SU-DHL-6 (cell line): Measurements from ENCODE around the gene CFAP65.

ENCODE experiments used
- H2AFZ ChIP-seq: fragments of 200-600 bp; sonication (generic); 2 replicates; pipeline ENCODE4 v1.6.1; 2014; ENCODE audit warnings: low read depth, mild to moderate bottlenecking, moderate library complexity, mixed read lengths, antibody characterized with exemption, low read length; ENCODE audit not compliant: severe bottlenecking
- H3F3A ChIP-seq: fragments of 200-600 bp; shearing (Covaris generic); 2 replicates; pipeline ENCODE4 v1.6.0; 2016; ENCODE audit warnings: antibody characterized with exemption, mild to moderate bottlenecking; ENCODE audit not compliant: insufficient read depth
- H3K27ac ChIP-seq: fragments of 200-600 bp; sonication (generic); 2 replicates; pipeline ENCODE4 v1.5.1; 2016; ENCODE audit warnings: low read depth, mild to moderate bottlenecking, low read length, moderate library complexity, mixed read lengths
- H3K27me3 ChIP-seq: fragments of 200-600 bp; sonication (generic), shearing (Covaris generic); 2 replicates; pipeline ENCODE4 v1.6.0; 2014; ENCODE audit warnings: mild to moderate bottlenecking, low read length
- H3K36me3 ChIP-seq: fragments of 200-600 bp; sonication (generic); 2 replicates; pipeline ENCODE4 v1.6.1; 2014; ENCODE audit warnings: mild to moderate bottlenecking, low read length, mixed read lengths
- H3K4me2 ChIP-seq: fragments of 300-600, 200-600 bp; shearing (Covaris generic), sonication (generic); 2 replicates; pipeline ENCODE4 v1.6.0; 2014; ENCODE audit warnings: low read length, low read depth, mild to moderate bottlenecking; ENCODE audit not compliant: poor library complexity, severe bottlenecking
- H3K4me3 ChIP-seq: fragments of 200-600 bp; sonication (generic); 2 replicates; pipeline ENCODE4 v1.5.1; 2014; ENCODE audit warnings: antibody characterized with exemption, low read length, mild to moderate bottlenecking, mixed read lengths; ENCODE audit not compliant: insufficient read depth, poor library complexity, severe bottlenecking
- H3K79me2 ChIP-seq: fragments of 200-600 bp; sonication (generic); 2 replicates; pipeline ENCODE4 v1.6.1; 2014; ENCODE audit warnings: mild to moderate bottlenecking, low read length, moderate library complexity; ENCODE audit not compliant: insufficient read depth
- H3K9ac ChIP-seq: fragments of 200-600 bp; sonication (generic); 2 replicates; pipeline ENCODE4 v1.7.0; 2014; ENCODE audit warnings: mild to moderate bottlenecking, low read length
- H3K9me2 ChIP-seq: fragments of 200-600 bp; sonication (generic); replicated peaks from 2 replicates; pipeline ENCODE4 v1.6.1; 2014; ENCODE audit warnings: low read length; ENCODE audit not compliant: insufficient read depth
- H3K9me3 ChIP-seq: fragments of 200-600 bp; sonication (generic); 2 replicates; pipeline ENCODE4 v1.6.1; 2014; ENCODE audit warnings: low read length, mixed read lengths; ENCODE audit not compliant: insufficient read depth
- H4K20me1 ChIP-seq: fragments of 200-600 bp; sonication (generic); 2 replicates; pipeline ENCODE4 v1.6.1; 2014; ENCODE audit warnings: low read depth, mild to moderate bottlenecking, antibody characterized with exemption, low read length, moderate library complexity, mixed read lengths
- EZH2phosphoT487 ChIP-seq: fragments of 200-600 bp; sonication (generic), shearing (Covaris generic); conservative IDR thresholded peaks from 2 replicates; pipeline ENCODE4 v1.6.1; 2018; ENCODE audit warnings: mild to moderate bottlenecking, antibody characterized with exemption, low read length, moderate library complexity, mixed read lengths
- TF ChIP-seq, protein P1 (sequence below): fragments of 200-600 bp; sonication (generic); IDR thresholded peaks from one replicate; pipeline ENCODE4 v1.5.1; 2017; ENCODE audit warnings: antibody characterized with exemption, mild to moderate bottlenecking, low read length, moderate library complexity; ENCODE audit not compliant: insufficient read depth, poor library complexity, severe bottlenecking

CFAP65 gene

DNA sequence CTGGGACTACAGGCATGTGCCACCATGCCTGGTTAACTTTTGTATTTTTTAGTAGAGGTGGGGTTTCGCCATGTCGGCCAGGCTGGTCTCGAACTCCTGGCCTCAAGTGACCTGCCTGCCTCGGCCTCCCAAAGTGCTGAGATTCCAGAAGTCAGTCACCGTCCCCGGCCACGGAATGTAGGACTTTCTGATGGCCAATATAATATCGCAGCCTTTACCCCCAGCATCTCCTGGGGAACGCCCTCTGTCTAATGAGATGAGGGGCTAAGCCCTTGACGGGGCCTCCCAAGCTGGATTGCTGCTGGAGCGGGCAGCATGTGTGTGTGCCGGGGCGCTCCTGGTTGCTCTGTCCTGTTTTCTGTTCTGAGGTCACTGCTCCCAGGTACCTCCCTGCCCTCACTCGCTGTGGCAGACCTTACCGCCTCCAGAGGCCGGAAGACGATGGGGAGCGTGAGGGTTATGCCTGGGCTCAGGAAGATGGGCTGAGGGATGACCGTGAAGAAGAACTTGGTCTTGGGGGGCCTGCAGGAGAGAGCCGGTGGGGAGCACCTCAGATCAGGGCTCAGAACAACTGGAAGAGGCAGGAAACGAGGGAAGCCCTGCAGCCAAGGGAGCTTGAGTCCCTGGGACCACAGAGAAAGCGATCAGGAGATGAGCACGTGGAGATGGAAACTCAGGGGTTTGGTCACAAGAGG lies 9.1 kb downstream of the CFAP65 start:
- Histone ChIP-seq H3K4me3 (no peak overlapping the region), H3K9ac (no peak overlapping the region), H3K9me3 (no peaks in the 10 kb centered on the region), H3K27me3 (no peaks in the 10 kb centered on the region), H3K27ac (no peak overlapping the region), H2AFZ (no peak overlapping the region), H3F3A (no peaks in the 10 kb centered on the region), H3K36me3 (no peaks in the 10 kb centered on the region), H3K79me2 (no peaks in the 10 kb centered on the region), H4K20me1 (no peaks in the 10 kb centered on the region), H3K9me2 (no peaks in the 10 kb centered on the region), H3K4me2 (no peak overlapping the region)
- TF ChIP-seq EZH2phosphoT487 = no peak
- TF ChIP-seq, protein P1, sequence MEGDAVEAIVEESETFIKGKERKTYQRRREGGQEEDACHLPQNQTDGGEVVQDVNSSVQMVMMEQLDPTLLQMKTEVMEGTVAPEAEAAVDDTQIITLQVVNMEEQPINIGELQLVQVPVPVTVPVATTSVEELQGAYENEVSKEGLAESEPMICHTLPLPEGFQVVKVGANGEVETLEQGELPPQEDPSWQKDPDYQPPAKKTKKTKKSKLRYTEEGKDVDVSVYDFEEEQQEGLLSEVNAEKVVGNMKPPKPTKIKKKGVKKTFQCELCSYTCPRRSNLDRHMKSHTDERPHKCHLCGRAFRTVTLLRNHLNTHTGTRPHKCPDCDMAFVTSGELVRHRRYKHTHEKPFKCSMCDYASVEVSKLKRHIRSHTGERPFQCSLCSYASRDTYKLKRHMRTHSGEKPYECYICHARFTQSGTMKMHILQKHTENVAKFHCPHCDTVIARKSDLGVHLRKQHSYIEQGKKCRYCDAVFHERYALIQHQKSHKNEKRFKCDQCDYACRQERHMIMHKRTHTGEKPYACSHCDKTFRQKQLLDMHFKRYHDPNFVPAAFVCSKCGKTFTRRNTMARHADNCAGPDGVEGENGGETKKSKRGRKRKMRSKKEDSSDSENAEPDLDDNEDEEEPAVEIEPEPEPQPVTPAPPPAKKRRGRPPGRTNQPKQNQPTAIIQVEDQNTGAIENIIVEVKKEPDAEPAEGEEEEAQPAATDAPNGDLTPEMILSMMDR = no peak

DNA sequence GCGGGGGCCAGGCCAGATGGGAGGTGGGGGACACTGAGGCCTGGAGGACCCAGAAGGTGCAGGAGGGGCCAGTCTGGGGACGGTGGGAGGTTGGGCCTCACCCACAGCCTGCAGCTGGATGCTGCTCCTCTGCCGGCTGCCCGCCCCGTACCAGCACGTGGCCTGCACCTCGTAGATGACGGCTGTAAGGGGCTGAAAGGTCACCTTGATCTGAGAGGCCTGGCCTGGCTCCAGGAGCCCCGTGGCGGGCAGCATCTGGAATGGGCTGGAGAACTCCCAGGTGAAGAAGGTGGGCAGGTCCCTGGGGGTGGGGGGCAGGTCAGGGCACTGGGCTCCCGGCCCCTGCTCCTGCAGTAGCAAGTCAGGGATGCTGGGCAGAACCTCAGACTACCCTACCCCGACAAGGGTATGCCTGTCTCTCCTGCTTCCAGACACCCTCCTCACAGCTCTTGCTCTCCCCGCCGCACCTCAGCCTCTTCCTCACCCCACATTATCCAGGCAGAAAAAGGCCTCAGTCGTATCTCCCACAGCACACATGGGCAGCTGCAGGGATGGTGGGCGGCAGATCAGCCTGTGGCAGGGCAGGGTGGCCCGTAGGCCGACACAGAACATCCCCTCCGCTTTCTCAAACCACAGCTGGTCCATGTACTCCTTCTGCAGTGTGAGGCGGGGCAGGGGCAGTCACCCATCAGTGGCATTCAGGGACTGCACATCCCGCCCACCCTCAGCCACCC lies 10.1 kb downstream of the CFAP65 start:
- H4K20me1 ChIP-seq = no peaks in the 10 kb centered on the region
- no peaks in the 10 kb centered on the region for H3F3A ChIP-seq
- H2AFZ ChIP-seq = no peak overlapping the region
- no peaks in the 10 kb centered on the region for H3K9me2 ChIP-seq
- no peak overlapping the region for H3K4me3 ChIP-seq
- H3K9ac ChIP-seq = no peak overlapping the region
- no peak overlapping the region for H3K27ac ChIP-seq
- no peaks in the 10 kb centered on the region for H3K27me3 ChIP-seq
- H3K4me2 ChIP-seq = no peak overlapping the region
- H3K36me3 ChIP-seq = no peaks in the 10 kb centered on the region
- no peaks in the 10 kb centered on the region for H3K79me2 ChIP-seq
- TF ChIP-seq EZH2phosphoT487 = no peak
- TF ChIP-seq, protein P1 = no peak
- no peaks in the 10 kb centered on the region for H3K9me3 ChIP-seq

DNA sequence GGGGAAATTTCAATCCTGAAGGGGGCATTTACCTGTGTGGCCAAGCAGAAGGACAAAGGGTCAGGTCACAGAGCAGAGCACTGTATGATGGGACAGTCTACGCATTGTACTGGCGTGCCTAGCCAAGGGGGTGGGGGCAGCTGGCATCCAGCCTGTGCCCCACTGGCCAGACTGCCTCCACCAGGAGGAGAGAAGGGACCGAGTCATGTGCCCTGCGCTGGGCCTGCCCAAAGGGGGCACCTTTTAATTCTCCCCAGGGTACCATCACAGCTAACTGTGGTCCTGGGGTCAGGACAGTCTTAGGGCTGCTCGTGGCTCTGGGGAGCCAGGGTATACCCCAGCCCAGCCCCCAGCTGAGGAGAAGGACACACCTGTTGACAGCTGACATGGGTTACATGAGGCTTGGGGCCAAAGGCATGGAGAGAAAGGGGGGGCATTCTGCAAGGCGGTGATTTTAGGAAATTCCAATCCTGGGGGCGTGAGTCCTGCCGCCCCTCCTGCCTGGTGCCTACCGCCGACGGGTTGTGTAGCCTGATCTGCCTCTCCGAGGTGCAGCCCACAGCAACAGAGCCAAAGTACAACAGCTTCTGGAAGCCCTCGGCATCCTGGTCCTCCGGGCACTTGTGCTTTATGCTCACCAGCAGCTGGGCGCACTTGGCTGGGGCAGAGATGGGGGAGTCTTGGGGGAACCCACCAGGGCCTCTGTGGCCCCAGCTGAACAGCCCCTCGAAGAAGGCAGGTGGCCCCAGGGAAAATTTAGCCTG lies 11.0 kb downstream of the CFAP65 start:
- Histone ChIP-seq H3K9me3 (no peaks in the 10 kb centered on the region), H3K4me2 (no peak overlapping the region), H3K9ac (no peak overlapping the region), H3K4me3 (no peak overlapping the region), H4K20me1 (no peaks in the 10 kb centered on the region), H3K9me2 (no peaks in the 10 kb centered on the region), H3K36me3 (no peaks in the 10 kb centered on the region), H3F3A (no peaks in the 10 kb centered on the region), H2AFZ (no peak overlapping the region), H3K27me3 (no peaks in the 10 kb centered on the region), H3K27ac (no peak overlapping the region), H3K79me2 (no peaks in the 10 kb centered on the region)
- TF ChIP-seq, protein P1 = no peak
- no peak for TF ChIP-seq EZH2phosphoT487
